ENCODE measurements around the gene LRRC34. TPM values are rescaled to one million over a fixed set of nuclear protein-coding genes. Genes with fewer than 3 reads are reported as not detected.

The LRRC34 gene
- total RNA-seq, 1 experiment from 2014 or later: 1.8 TPM

DNA sequence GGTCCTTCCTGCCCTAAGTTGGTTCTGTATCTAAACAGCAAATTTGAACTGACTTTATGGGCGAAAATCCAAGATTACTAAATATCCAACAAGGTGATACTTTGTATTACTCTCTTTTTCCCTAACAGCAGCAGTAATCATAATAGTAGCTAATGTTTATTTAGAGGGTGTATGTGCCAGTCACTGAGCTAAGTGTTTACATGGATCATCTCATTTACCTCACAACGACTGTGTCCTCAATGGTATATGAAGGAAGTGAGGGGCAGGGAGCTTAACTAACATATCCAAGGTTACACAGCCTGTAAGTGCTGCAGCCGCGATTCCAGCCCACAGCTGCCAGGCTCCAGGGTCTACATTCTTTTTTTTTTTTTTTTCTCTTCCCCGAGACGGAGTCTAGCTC is 10.3 kb upstream of the LRRC34 start:
- CTCF ChIA-PET: no interaction called here
- H3K36me3 ChIP-seq (ENCODE audit: low read depth, low read length): no peaks in the 10 kb centered on the region
- no peak overlapping the region for H3K4me2 ChIP-seq (ENCODE audit: low read length)
- H3K4me3 ChIP-seq (ENCODE audit: low read length): no peak overlapping the region
- H3K9me2 ChIP-seq (replicated peaks; ENCODE audit: low read length): no peaks in the 10 kb centered on the region
- no peaks in the 10 kb centered on the region for H3K79me2 ChIP-seq (ENCODE audit: low read length)
- H4K20me1 ChIP-seq (ENCODE audit: low read length): no peaks in the 10 kb centered on the region
- ATAC-seq: no peak
- no TSS peak for BruUV-seq (replicated peaks)
- intact Hi-C loops (cut with micrococcal nuclease): no loop called here
- no peak overlapping the region for H3K27ac ChIP-seq (ENCODE audit: low read length)
- DNase-seq: no peak
- no peaks in the 10 kb centered on the region for H3K9me3 ChIP-seq (ENCODE audit: low read length)
- no peaks in the 10 kb centered on the region for H3K27me3 ChIP-seq (ENCODE audit: low read length)
- no peak overlapping the region for H3K9ac ChIP-seq (ENCODE audit: low read length)
- no peak for TF ChIP-seq EZH2phosphoT487 (IDR thresholded peaks at IDR 0.05; ENCODE audit: borderline replicate concordance, low read length)
- TF ChIP-seq, protein P1, sequence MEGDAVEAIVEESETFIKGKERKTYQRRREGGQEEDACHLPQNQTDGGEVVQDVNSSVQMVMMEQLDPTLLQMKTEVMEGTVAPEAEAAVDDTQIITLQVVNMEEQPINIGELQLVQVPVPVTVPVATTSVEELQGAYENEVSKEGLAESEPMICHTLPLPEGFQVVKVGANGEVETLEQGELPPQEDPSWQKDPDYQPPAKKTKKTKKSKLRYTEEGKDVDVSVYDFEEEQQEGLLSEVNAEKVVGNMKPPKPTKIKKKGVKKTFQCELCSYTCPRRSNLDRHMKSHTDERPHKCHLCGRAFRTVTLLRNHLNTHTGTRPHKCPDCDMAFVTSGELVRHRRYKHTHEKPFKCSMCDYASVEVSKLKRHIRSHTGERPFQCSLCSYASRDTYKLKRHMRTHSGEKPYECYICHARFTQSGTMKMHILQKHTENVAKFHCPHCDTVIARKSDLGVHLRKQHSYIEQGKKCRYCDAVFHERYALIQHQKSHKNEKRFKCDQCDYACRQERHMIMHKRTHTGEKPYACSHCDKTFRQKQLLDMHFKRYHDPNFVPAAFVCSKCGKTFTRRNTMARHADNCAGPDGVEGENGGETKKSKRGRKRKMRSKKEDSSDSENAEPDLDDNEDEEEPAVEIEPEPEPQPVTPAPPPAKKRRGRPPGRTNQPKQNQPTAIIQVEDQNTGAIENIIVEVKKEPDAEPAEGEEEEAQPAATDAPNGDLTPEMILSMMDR (conservative IDR thresholded peaks at IDR 0.05; ENCODE audit: low read depth, low read length): no peak
- no peak for TF ChIP-seq EZH2 (IDR thresholded peaks at IDR 0.05; ENCODE audit: low read length, unreplicated experiment)
- no peak overlapping the region for H2AFZ ChIP-seq (ENCODE audit: low read length)
- H3K4me1 ChIP-seq (ENCODE audit: insufficient read depth, low read length): no peaks in the 10 kb centered on the region
- POLR2A ChIA-PET (ENCODE audit: unreplicated experiment): no interaction called here
- no peaks in the 10 kb centered on the region for H3F3A ChIP-seq (ENCODE audit: low read length, unreplicated experiment)

DNA sequence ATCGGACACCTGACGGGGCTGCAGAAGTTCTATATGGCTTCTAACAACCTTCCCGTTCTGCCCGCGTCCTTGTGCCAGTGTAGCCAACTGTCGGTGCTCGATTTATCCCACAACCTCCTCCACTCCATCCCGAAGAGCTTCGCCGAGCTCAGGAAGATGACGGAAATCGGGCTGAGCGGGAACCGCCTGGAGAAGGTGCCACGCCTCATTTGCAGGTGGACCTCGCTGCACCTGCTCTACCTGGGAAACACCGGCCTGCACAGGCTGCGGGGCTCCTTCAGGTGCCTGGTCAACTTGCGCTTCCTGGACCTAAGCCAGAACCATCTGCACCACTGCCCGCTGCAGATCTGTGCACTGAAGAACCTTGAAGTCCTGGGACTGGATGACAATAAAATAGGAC is 9.8 kb upstream of the LRRC34 start:
- H3K27ac ChIP-seq (ENCODE audit: low read length): no peak overlapping the region
- H3K9ac ChIP-seq (ENCODE audit: low read length): no peak overlapping the region
- DNase-seq: no peak
- H3K27me3 ChIP-seq (ENCODE audit: low read length): no peaks in the 10 kb centered on the region
- ATAC-seq: no peak
- no peaks in the 10 kb centered on the region for H4K20me1 ChIP-seq (ENCODE audit: low read length)
- intact Hi-C loops (cut with micrococcal nuclease): no loop called here
- H3K4me3 ChIP-seq (ENCODE audit: low read length): no peak overlapping the region
- TF ChIP-seq, protein P1 (conservative IDR thresholded peaks at IDR 0.05; ENCODE audit: low read depth, low read length): no peak
- no peak for TF ChIP-seq EZH2 (IDR thresholded peaks at IDR 0.05; ENCODE audit: low read length, unreplicated experiment)
- TF ChIP-seq EZH2phosphoT487 (IDR thresholded peaks at IDR 0.05; ENCODE audit: borderline replicate concordance, low read length): no peak
- H3K4me2 ChIP-seq (ENCODE audit: low read length): no peak overlapping the region
- no peaks in the 10 kb centered on the region for H3K36me3 ChIP-seq (ENCODE audit: low read depth, low read length)
- BruUV-seq (replicated peaks): no TSS peak
- no peaks in the 10 kb centered on the region for H3K9me3 ChIP-seq (ENCODE audit: low read length)
- ChIA-PET POLR2A (ENCODE audit: unreplicated experiment) (no interaction called here), CTCF (no interaction called here)
- no peaks in the 10 kb centered on the region for H3K4me1 ChIP-seq (ENCODE audit: insufficient read depth, low read length)
- H2AFZ ChIP-seq (ENCODE audit: low read length): no peak overlapping the region
- H3F3A ChIP-seq (ENCODE audit: low read length, unreplicated experiment): no peaks in the 10 kb centered on the region
- H3K9me2 ChIP-seq (replicated peaks; ENCODE audit: low read length): no peaks in the 10 kb centered on the region
- no peaks in the 10 kb centered on the region for H3K79me2 ChIP-seq (ENCODE audit: low read length)

- Histone ChIP-seq H3K36me3 (ENCODE audit: low read depth, low read length) (no peaks in the 10 kb centered on the region), H4K20me1 (ENCODE audit: low read length) (no peaks in the 10 kb centered on the region), H3K4me1 (ENCODE audit: insufficient read depth, low read length) (no peaks in the 10 kb centered on the region), H3K79me2 (ENCODE audit: low read length) (no peaks in the 10 kb centered on the region), H3K9ac (ENCODE audit: low read length) (no peak overlapping the region), H3K4me2 (ENCODE audit: low read length) (no peak overlapping the region), H3F3A (ENCODE audit: low read length, unreplicated experiment) (no peaks in the 10 kb centered on the region), H3K4me3 (ENCODE audit: low read length) (no peak overlapping the region), H3K27ac (ENCODE audit: low read length) (no peak overlapping the region), H3K27me3 (ENCODE audit: low read length) (no peaks in the 10 kb centered on the region), H3K9me2 (replicated peaks; ENCODE audit: low read length) (no peaks in the 10 kb centered on the region), H3K9me3 (ENCODE audit: low read length) (no peaks in the 10 kb centered on the region), H2AFZ (ENCODE audit: low read length) (no peak overlapping the region)
- TF ChIP-seq, protein P1 (conservative IDR thresholded peaks at IDR 0.05; ENCODE audit: low read depth, low read length): no peak
- no peak for TF ChIP-seq EZH2phosphoT487 (IDR thresholded peaks at IDR 0.05; ENCODE audit: borderline replicate concordance, low read length)
- TF ChIP-seq EZH2 (IDR thresholded peaks at IDR 0.05; ENCODE audit: low read length, unreplicated experiment): no peak
- DNase-seq (no peak), ATAC-seq (no peak)
- ChIA-PET POLR2A (ENCODE audit: unreplicated experiment) (no interaction called here), CTCF (no interaction called here)
- BruUV-seq (replicated peaks): no TSS peak
- intact Hi-C loops (cut with micrococcal nuclease): no loop called here
Observed at GRCh38 chr3:169822091-169822490, 9.4 kb upstream of the LRRC34 start.
